GM18873 (cell line): ENCODE results near the gene SH2D6.
"Not testable (repeated sequence)": the region's sequence is repeated elsewhere in the genome, so short reads cannot be mapped to it uniquely, and the experiment has no call there.

Experiments
- ATAC-seq: cut with Tn5 transposase; IDR thresholded peaks from one replicate; pipeline ENCODE4 v1.9.1; 2021; ENCODE audit warnings: mild to moderate bottlenecking, moderate library complexity, moderate number of reproducible peaks; ENCODE audit not compliant: unreplicated experiment, low FRiP score

SH2D6 gene

DNA sequence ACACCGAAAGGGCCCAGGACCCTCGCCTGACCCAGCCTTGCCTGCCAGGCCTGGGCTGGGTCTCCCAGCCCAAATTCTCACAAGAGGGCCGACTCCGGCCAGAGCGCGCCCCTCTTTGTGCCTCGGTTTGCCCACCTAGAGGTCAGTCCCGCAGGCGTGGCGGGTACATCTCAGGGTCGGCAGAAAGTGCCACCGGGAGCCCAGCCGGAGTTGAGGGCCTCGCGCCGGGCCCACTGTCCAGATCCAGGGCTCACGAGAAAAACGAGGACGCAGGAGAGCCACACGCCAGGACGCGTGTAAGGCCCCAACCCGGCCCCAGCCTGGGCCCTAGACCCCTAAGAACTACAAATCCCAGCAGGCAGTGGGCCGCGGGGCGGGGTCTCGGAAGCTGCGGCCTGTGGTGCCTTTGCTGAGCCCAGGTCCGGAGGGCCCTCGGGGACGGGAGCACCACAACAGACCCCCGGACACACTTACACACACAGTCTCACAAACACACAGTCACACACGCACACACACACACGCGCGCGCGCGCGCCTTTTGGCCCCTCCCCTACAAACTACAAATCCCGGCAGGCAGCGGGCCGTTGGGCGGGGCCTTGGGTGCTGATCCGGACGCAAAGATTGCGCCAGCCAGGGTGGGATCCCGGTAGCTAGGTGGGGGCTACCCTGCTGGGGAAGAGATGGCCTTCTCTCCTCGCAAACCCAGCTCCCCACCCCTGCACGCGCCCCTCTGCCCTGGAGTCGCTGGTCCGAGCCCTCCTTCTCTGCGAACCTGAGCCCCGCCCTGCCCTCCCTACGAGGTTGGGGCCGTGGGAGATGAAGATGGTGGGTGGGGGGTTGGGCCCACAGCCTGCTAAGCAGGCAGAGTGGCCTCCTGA lies at the start of gene SH2D6:
Gene SH2D6, plus strand, starts transcription at position 583 of the 877 bp plus-strand sequence. CDS start 10,752 bp downstream, outside the sequence.
- peak; percentile 54 for ATAC-seq

DNA sequence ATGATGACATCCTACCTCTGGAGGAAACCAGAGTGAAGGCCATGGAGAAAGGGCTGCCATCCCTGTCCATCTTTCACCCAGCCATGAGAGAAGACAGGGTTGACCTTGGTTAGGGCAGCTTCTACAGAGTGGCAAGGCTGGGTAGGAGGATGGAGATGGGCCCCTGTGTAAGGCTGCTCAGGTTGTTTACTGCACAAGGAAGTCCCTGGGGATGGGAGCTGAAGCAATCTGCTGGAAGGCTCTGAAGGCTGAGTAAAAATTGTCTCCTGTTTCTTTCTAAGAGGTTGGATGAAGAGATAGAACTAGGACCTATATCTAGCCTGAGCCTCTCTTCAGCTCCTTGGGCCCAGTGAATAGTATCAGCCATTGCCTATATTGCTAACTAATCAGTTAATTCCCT lies 49.6 kb upstream of the SH2D6 start:
- ATAC-seq, result no peak

DNA sequence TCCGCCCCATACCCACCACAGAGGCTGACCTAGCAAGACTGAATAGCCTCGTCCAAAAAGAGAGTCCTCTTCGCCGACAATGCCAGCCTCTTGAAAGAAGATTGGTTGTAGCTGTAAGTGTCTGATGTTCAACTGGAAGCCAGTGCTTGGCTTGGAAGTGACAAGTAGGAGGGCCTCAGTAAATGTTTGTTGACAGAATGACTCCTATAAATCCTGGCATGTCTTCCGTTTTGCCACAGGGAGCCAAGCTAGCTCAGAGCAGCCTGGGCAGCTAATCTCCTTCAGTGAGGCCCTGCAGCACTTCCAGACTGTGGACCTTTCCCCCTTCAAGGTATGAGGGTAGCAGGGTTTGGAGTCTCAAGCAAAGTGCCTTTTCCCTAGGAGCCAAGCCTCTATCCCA lies 49.0 kb upstream of the SH2D6 start:
- no peak for ATAC-seq

DNA sequence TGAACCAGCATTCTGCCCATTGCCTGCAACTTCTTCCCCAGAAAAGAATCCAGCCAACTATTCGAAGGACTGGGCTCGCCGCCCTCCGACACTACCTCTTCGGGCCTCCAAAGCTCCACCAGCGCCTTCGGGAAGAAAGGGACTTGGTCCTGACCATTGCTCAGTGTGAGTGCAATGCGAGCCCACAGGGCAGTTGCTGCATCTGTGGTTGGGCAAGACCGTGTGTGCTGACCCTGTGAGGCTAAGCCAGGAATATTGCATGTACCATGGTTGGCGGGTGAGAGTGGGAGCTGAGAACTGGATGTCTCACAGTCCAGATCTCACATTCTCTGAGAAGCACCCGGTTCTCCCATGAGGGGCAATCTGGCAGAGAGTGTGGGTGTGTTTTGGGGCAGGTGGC lies 47.5 kb upstream of the SH2D6 start:
- ATAC-seq, result no peak

DNA sequence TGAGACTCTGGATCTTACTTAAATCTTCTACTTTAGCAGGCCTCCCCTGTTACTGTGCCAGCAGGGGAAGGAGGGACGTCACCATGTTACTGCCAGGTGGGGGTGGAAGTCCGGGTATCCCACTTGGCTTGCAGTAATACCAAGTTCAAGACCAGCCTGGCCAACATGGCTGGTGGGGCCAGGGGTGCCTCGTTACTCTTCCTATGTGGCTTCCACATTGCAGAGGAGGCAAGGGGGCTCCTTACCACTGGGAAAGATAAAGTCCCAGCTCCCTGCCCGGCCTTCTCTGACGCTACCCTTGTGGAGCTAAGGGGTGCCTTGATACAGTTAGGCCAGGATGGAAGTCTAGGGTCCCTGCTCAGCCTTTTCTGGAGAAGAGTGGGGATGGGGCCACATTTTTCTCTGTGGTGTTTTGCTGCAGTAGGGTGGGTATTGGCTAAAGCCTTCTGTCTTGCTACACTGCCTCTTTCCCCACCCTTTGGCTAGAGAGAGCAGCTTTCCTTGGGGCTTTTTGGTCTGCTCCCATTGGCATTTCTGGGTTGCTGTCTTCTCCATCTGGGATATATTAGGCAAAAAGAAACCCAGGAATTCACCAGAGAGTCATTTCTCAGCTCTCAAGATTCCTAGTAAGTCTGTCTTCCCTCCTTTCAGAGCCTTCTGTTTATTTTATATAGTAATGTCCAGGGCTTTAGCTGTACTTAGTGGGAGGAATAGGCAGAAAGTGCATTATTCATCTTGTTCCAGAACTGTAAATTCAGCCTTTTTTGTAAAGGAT lies 42.0 kb upstream of the SH2D6 start:
- no peak for ATAC-seq

DNA sequence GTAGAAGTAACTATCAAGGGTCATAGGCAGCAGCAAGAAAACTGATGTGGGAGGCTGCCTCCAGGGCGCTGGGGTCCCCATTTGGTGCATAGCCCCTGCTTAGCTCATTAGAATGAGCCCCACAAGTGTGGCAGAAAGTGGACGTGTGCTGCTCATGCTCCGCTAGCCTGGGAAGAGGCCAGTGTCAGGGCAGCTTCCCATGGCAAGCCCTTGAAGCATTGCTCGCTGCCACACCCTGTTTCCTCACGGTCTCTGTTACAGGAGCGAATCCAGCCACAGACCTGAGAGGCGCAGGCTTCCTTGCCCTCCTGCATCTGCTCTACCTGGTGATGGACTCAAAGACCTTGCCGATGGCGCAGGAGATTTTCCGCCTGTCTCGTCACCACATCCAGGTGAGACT lies 41.4 kb upstream of the SH2D6 start:
- ATAC-seq, result no peak

DNA sequence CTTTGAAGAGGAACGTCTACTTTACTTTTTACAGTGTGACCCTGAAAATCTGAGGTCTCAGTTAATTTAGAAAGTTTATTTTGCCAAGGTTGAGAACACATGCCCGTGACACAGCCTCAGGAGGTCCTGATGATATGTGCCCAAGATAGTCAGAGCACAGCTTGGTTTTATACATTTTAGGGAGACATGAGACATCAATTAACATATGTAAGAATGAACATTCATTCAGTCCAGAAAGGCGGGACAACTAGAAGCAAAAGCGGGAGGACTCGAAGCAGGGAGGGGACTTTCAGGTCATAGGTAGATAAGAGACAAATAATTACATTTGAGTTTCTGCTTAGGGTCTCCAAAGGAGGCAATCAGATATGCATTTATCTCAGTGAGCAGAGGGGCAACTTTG lies 40.3 kb upstream of the SH2D6 start:
- ATAC-seq, result no peak

DNA sequence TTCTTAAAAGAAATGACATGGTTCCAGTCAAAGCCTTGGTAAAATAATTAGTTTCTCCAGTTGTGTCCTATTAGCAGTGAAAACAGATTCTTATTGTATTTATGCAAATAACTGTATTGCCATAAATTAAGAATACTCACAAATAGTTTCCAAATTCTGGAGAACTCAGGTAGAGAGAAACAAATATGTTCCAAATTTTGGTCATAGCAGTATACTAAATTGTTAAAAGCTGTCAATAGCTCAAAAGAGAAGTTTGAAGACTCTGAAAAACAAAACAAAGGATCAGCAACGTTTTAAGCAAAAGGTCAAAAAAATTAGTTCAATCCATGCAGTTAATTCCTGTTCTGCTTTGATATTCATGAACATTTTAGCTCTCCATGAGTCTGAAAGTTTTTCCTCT lies 38.5 kb upstream of the SH2D6 start:
- ATAC-seq, result no peak

DNA sequence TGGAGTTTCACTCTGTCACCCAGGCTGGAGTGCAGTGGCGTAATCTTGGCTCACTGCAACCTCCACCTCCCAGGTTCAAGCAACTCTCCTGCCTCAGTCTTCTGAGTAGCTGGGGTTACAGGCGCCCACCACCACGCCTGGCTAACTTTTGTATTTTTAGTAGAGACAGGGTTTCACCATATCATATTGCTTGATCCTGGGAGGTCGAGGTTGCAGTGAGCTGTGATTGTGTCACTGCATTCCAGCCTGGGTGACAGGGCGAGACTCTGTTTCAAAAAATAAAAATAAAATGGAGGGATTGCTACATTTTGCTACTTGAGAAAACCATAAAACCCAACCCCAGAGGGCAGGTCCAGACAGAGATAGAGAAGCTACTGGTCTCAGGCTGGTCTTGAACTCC lies 35.4 kb upstream of the SH2D6 start:
- ATAC-seq, result not testable (repeated sequence)

DNA sequence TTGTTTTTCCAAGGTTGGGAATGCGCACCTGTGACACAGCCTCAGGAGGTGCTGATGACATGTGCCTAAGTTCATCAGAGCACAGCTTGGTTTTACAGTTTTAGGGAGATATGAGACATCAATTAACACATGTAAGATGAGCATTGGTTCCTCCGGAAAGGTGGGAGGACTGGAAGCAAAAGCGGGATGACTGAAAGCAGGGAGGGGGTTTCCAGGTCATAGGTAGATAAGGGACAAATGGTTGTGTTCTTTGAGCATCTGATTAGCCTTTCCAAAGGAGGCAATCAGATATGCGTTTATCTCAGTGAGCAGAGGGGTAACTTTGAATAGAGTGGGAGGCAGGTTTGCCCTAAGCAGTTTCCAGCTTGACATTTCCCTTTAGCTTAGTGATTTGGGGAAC lies 34.7 kb upstream of the SH2D6 start:
- no peak for ATAC-seq

DNA sequence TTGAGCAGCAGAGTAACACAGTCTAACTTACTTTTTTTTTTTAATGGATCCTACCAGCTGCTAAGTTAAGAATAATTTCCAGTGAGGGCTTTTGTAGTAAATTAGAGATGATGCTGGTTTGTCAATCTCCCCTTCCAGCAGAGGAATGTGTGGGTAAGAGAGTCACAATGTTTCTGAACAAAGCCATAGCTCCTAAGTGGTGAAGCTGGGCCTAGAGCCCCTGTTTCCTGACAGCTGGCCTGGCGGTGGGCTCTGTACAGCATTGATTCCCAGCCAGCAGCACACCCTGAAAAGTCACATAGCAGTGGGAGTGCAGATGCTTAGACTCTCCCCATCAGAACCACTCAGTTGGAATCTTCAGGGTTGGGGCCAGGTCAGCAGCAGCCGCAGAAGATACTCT lies 32.8 kb upstream of the SH2D6 start:
- no peak for ATAC-seq

DNA sequence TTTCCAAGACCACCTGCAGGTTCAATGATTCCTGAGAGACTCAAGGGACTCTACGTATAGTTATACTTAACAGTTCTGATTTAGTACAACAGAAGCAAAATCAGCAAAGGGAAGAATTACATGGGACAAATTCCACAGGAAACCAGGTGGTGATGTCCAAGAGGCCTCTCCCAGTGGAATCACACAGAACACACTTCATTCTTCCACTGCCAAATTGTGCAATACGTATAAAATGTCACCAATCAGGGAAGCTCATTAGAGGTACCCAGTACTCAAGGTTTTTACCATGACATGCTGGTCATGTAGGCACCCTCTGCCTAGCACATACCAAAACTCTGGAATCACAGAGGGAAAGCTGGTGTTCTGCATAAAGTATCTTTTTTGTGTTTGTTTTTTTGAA lies 30.8 kb upstream of the SH2D6 start:
- ATAC-seq, result no peak

DNA sequence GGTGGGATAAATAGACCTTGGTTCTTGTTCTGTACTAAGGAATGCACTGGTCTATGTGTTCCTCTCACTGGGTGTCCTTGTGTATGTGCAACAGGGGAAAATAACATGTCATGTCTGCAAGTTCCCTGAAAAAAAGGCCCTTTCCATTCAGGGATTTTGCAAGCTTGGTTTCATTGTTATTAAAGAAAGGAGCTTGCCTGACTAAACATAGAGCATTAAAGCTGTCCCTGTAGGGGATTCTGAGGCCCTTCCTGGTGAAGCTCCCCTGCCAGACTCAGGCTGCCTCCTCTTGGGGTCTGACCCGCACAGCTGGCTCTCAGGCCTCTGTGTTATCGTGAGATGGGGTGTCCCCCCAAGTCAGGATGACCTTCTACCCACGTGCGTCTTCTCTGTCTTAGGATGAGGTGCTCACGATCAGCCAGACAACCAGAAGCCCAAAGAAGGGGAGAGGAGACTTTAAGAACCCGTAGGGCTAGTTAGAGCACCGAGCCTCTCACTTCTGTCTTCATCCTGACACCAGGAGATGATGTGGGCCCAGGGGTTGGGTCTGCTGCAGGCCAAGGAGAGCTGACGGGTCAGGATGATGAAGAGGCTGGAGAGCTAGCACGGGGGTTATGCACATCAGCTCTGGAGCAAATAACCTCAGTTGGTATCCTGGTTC lies 29.5 kb upstream of the SH2D6 start:
- no peak for ATAC-seq

DNA sequence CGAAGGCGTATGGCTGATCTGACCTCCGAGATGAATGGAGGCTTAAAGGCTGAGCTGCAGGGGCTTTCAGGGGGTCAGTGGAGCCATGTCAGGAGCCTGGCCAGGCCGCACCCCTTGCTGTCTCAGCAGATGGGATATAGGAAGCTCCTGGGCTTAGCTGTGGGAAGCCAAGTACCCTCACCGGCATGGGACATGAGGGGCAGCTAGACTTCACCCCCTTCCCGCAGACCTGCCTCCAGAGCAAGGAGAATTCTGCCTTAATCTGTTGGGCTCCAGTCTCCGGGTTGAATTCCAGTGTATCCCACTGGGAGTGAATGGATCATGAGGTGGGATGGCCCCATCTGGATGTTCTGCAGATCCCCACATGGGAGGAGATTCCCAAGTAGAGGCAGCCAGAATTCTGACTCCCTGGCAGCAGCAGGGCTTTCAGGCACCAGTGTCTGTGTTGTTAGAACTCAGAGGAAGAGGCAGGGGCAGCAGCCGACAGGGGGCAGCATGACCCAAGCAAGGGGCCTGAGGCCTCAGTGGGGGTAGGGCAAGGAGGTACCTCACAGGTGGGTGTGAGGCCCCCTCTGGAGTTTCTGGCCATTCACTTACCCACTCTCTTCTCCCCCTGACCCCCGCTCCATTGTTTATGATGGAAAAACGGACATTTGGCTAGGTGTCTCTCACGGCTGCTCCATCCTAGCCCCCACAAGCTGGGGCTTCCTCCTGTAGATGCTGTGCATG lies 27.4 kb upstream of the SH2D6 start:
- no peak for ATAC-seq

DNA sequence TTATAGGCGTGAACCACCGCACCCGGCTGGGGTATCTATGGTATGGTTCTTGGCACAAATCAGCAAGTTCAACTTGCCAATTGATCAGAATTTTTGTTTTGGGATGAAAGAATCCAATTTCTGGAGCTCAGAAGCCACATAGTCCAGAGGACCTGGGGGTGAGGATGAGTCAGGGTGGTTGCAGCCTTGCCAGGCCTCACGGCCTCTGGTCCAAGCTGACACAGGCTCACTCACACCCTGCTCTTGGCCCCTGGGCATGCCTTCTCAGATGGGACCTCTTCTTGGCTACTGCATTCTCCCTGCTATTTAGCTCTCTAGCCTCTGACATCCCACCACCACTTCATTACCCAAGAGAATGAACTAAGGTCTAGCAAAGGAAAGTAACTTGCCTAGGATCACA lies 24.7 kb upstream of the SH2D6 start:
- no peak for ATAC-seq

DNA sequence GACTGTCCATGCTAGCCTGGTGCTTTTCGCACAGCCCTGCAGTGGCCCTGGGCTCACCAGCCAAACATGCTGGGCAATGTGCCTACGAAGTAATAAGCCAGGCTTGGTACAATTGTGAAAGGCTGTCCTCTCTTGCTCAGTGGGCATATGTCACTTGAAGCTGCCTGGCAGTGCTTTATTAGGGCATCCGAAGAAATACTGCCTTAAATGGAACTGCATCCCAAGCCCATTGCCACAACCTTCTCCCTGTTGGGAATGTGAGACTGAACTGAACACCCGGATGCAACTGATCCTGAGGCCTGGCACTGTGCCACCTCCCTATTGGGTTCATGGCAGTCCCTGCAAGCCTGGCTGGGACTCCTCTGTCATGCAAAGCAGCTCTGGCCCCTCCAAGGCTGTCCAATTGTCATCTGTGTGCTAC lies 24.2 kb upstream of the SH2D6 start:
- no peak for ATAC-seq

DNA sequence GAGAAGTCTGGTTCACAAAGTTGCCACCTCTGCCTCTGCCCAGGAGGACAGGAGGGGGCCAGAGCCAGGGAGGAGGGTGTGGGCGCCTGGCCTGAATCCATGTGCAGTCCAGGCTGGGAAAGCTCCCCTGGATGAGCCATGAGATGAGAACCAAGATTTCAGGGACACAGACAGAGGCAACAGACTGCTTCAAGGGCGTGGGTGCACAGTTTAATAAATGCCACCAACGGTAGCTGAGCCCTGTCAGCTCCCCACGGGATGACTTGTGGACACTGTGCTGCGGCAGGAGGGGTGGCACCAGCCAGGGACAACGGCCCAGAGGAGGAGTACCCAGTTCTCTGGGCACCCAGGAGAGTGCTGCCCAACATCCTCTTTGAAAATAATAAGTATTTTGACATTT lies 23.5 kb upstream of the SH2D6 start:
- no peak for ATAC-seq

DNA sequence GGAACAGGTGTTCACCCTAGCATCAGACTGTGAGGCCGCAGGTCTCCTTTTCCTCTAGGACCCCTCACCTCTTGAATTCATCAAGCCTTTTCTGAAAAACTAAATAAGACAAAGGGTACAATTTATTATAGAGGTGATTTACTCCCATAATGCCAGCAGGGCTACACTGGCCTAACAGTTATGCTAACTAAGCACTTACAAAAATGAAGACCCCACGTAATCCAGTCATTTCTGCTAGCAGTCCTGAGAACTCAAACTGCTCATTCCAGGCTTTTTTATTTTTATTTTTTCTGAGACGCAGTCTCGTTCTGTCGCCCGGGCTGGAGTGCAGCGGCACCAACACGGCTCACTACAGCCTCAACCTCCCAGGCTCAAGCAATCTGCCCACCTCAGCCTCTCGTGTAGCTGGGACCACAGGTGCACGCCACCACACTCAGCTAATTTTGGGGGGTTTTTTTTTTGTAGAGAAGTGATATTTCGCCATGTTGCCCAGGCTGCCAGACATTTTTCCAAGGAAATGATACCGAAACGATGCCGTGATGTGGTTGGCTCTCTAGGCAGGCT lies 22.5 kb upstream of the SH2D6 start:
- no peak for ATAC-seq

DNA sequence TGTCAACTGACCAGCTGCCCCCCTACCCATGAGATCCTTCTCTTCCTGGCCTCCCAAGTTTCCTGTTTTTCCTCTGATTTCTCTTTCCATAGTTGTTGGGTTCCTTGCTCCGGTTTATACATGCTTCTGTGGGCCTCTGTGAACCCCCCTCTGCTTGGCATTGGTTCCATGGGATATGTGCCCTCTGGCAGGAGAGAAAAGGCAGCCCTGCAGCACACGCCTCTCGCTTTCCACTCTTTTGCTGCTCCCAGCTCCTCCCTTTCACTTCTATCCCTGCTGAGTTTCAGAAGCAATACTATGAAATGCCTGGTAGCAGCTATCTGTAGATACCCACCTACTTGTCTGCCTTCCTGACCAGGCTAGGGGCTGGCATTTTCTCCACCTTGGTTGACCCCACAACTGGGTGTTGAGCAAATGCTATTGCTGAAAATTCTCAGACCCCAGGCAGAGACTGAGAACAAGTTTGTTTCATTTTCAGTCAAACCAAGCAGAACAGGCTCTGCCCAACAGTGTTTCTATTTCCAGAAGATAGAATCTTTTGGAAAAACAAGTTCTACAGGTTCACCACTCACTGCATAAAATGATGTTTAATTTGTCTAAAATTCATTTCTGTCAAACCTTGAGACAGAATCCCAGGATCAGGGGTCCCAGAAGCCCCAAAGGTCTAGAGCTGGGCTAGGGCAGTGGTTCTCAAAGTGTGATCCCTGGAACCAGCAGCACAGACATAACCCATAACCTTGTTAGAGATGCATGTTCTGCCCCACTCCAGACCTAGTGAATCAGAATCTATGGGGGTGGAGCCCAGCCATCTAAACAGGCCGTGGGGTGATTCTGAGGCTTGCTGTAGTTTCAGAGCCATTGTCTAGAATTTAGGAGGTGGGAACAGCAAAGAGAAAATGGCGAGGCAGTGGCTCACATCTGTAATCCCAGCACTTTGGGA lies 21.7 kb upstream of the SH2D6 start:
- ATAC-seq, result no peak
